GM13977 (cell line): ENCODE data around the gene TARBP2.

Experiments used
- DNase-seq: peaks from one replicate; pipeline ENCODE4 v3.0.0; 2012; ENCODE audit warnings: low spot score
- CTCF ChIP-seq: IDR thresholded peaks from 2 replicates; pipeline ENCODE4 v1.5.1; 2012; ENCODE audit warnings: mild to moderate bottlenecking, control low read depth; ENCODE audit not compliant: insufficient read depth; ENCODE audit errors: extremely low read depth, missing control alignments
- in situ Hi-C: fragments of 300-500 bp; cut with MboI; formaldehyde crosslinking; loops from one replicate; pipeline ENCODE4 v1.12.0; 2022; ENCODE audit warnings: low sequenced_read_pairs, low pct_unique_long_range_greater_than_20kb, mixed read lengths, inconsistent platforms; ENCODE audit not compliant: unreplicated experiment

TARBP2 gene

GRCh38 chr12:53493610-53494391, 7.3 kb upstream of the TARBP2 start:
- in situ Hi-C loops: no loop called here
- DNase-seq: no peak
- no peak for TF ChIP-seq CTCF

GRCh38 chr12:53495903-53496751, 5.0 kb upstream of the TARBP2 start:
- TF ChIP-seq CTCF: no peak
- in situ Hi-C loops: no loop called here
- DNase-seq: no peak

- DNase-seq: no peak
- no peak for TF ChIP-seq CTCF
- in situ Hi-C loops: no loop called here
Observed at GRCh38 chr12:53496752-53497032, 4.4 kb upstream of the TARBP2 start.

GRCh38 chr12:53497461-53497860, 3.6 kb upstream of the TARBP2 start:
- DNase-seq: no peak
- TF ChIP-seq CTCF: no peak
- in situ Hi-C loops: no loop called here

GRCh38 chr12:53498235-53498630, 2.9 kb upstream of the TARBP2 start:
- no peak for TF ChIP-seq CTCF
- DNase-seq: no peak
- in situ Hi-C loops: no loop called here

GRCh38 chr12:53499266-53500141, 1.6 kb upstream of the TARBP2 start, which contains the start of gene MAP3K12:
Gene MAP3K12 (minus strand): TSS chr12:53499458. CDS start chr12:53487391, 12,067 bp downstream.
- DNase-seq: peak; percentile 62
- TF ChIP-seq CTCF: peak; percentile 26
- in situ Hi-C loops: no loop called here
